Kidney epithelial cell (primary cell): ENCODE data around the gene CHST11. TPM values are rescaled to one million over a fixed set of nuclear protein-coding genes. Genes with fewer than 3 reads are reported as not detected.

Source experiments
- DNase-seq: peaks from one replicate; pipeline ENCODE4 v3.0.0-alpha.2; 2010; ENCODE audit warnings: low read depth
- H3K27me3 ChIP-seq: 2 replicates; pipeline ENCODE4 v1.6.0; 2011; ENCODE audit warnings: low read length; ENCODE audit not compliant: control insufficient read depth, insufficient read depth
- H3K36me3 ChIP-seq: 2 replicates; pipeline ENCODE4 v1.5.1; 2011; ENCODE audit warnings: low read length; ENCODE audit not compliant: control insufficient read depth, insufficient read depth
- H3K4me3 ChIP-seq: 2 replicates; pipeline ENCODE4 v1.5.1; 2011; ENCODE audit warnings: low read depth, mild to moderate bottlenecking, control low read depth, low read length
- CTCF ChIP-seq: IDR thresholded peaks from 2 replicates; pipeline ENCODE4 v1.5.1; 2011; ENCODE audit warnings: mild to moderate bottlenecking, moderate library complexity, low read length, control low read depth, inconsistent platforms; ENCODE audit not compliant: insufficient read depth, poor library complexity, severe bottlenecking
- total RNA-seq: library from RNA; depleted of rRNA; stranded (reverse); fragments of >200 nt; gene quantifications from 2 replicates; pipeline ENCODE4 v1.2.3, GENCODE V29; 2015

CHST11 gene
- total RNA-seq, 1 donor from 2014 or later = 32.6 TPM

- Histone ChIP-seq H3K4me3 (no peak overlapping the region), H3K27me3 (no peaks in the 10 kb centered on the region), H3K36me3 (no peaks in the 10 kb centered on the region)
- TF ChIP-seq CTCF = no peak
- DNase-seq = no peak
Observed at GRCh38 chr12:104718304-104718929, 261.7 kb downstream of the CHST11 start.

GRCh38 chr12:104719700-104720338, 263.1 kb downstream of the CHST11 start:
- DNase-seq = no peak
- Histone ChIP-seq H3K27me3 (no peaks in the 10 kb centered on the region), H3K36me3 (no peaks in the 10 kb centered on the region)

GRCh38 chr12:104720339-104721038, 263.7 kb downstream of the CHST11 start:
- Histone ChIP-seq H3K36me3 (no peaks in the 10 kb centered on the region), H3K4me3 (no peak overlapping the region), H3K27me3 (no peaks in the 10 kb centered on the region)
- no peak for TF ChIP-seq CTCF
- DNase-seq = no peak

More at GRCh38 chr12:104719700-104720338, 263.1 kb downstream of the CHST11 start:
- no peak overlapping the region for H3K4me3 ChIP-seq
- no peak for TF ChIP-seq CTCF

- TF ChIP-seq CTCF = no peak
- Histone ChIP-seq H3K4me3 (no peak overlapping the region), H3K27me3 (no peaks in the 10 kb centered on the region), H3K36me3 (no peaks in the 10 kb centered on the region)
- no peak for DNase-seq
Observed at GRCh38 chr12:104721039-104721405, 264.3 kb downstream of the CHST11 start.

- Histone ChIP-seq H3K4me3 (no peak overlapping the region), H3K27me3 (no peaks in the 10 kb centered on the region), H3K36me3 (no peaks in the 10 kb centered on the region)
- TF ChIP-seq CTCF = no peak
- DNase-seq = no peak
Observed at GRCh38 chr12:104721936-104722335, 265.2 kb downstream of the CHST11 start.
